Liver (tissue), 3 donors: ENCODE data around the gene EPHB6.

Source experiments
- CTCF ChIP-seq: fragments of 150-350 bp; IDR thresholded peaks from 2 replicates; pipeline ENCODE4 v1.5.1; 2017; ENCODE audit warnings: improper control_type of control experiment, low read depth, low read length; ENCODE audit not compliant: missing input control
- MAX ChIP-seq: IDR thresholded peaks from 2 replicates; pipeline ENCODE4 v1.6.1; 2016; ENCODE audit warnings: antibody characterized with exemption
- TAF1 ChIP-seq: conservative IDR thresholded peaks from 2 replicates; pipeline ENCODE4 v1.6.1; 2016; ENCODE audit warnings: antibody characterized with exemption, mild to moderate bottlenecking
- YY1 ChIP-seq: IDR thresholded peaks from 2 replicates; pipeline ENCODE4 v1.6.1; 2016; ENCODE audit warnings: antibody characterized with exemption, mild to moderate bottlenecking
- donor health status: healthy.
- donor health status: healthy.

GRCh38 chr7:142867398-142868187 is 12.7 kb downstream of the EPHB6 start:
- TF ChIP-seq CTCF: no peak
- no peak for TF ChIP-seq MAX
- TF ChIP-seq TAF1: no peak
- TF ChIP-seq YY1: no peak
